Panc1 (cell line): ENCODE results near the gene CNTF. TPM values are rescaled to one million over a fixed set of nuclear protein-coding genes. Genes with fewer than 3 reads are reported as not detected.

Experiments
- ATAC-seq: fragments of 200-7000 bp; cut with Tn5 transposase; 2 replicates; pipeline ENCODE4 v1.9.1; 2020; ENCODE audit warnings: mild to moderate bottlenecking, moderate library complexity
- BruUV-seq: library from RNA; stranded (reverse); fragments of 400-500 nt; replicated peaks from 2 replicates; lab custom pipeline; 2021; lab: Mats Ljungman, UMichigan
- CTCF ChIA-PET: fragments of 300-600 bp; sonication (Branson Sonifier 250); formaldehyde crosslinking; loops from one replicate; lab custom pipeline; 2022; ENCODE audit warnings: antibody characterized with exemption; lab: Charles Lee
- POLR2A ChIA-PET: fragments of 300-600 bp; sonication (Branson Sonifier 250); formaldehyde crosslinking; loops from one replicate; lab custom pipeline; 2022; ENCODE audit warnings: antibody characterized with exemption; lab: Charles Lee
- DNase-seq: peaks from one replicate; pipeline ENCODE4 v3.0.0-alpha.2; 2010; ENCODE audit warnings: low read depth, low spot score
- H3K27ac ChIP-seq: 2 replicates; pipeline ENCODE4 v1.5.1; 2011; ENCODE audit warnings: mild to moderate bottlenecking, low read length, inconsistent platforms
- H3K27me3 ChIP-seq: fragments of 200-500 bp; sonication (Bioruptor generic); 2 replicates; pipeline ENCODE4 v1.6.0; 2014; ENCODE audit warnings: low read length, inconsistent platforms; ENCODE audit not compliant: control insufficient read depth, insufficient read depth
- H3K36me3 ChIP-seq: fragments of 200-500 bp; sonication (Bioruptor generic); 2 replicates; pipeline ENCODE4 v1.5.1; 2014; ENCODE audit warnings: inconsistent platforms, mild to moderate bottlenecking, low read length, moderate library complexity; ENCODE audit not compliant: control insufficient read depth, insufficient read depth
- H3K4me1 ChIP-seq: 2 replicates; pipeline ENCODE4 v1.5.1; 2011; ENCODE audit warnings: inconsistent platforms, mild to moderate bottlenecking, low read length, moderate library complexity; ENCODE audit not compliant: control insufficient read depth, insufficient read depth
- H3K4me3 ChIP-seq, 2 experiments: 2 replicates each; pipeline ENCODE4 v1.5.1; 2011 to 2012; ENCODE audit warnings: low read depth in 2 of 2, low read length in 2 of 2, mild to moderate bottlenecking in 2 of 2, inconsistent platforms in 1 of 2, moderate library complexity in 1 of 2
- H3K9me3 ChIP-seq: fragments of 200-500 bp; sonication (Bioruptor generic); 2 replicates; pipeline ENCODE4 v1.5.1; 2014; ENCODE audit warnings: low read depth, mild to moderate bottlenecking, inconsistent platforms, low read length, moderate library complexity; ENCODE audit not compliant: control insufficient read depth, insufficient read depth
- POLR2AphosphoS5 ChIP-seq: IDR thresholded peaks from 2 replicates; pipeline ENCODE4 v1.6.1; 2012; ENCODE audit warnings: mild to moderate bottlenecking, low read depth, low read length, moderate library complexity
- SIN3A ChIP-seq: IDR thresholded peaks from 2 replicates; pipeline ENCODE4 v1.6.1; 2012; ENCODE audit warnings: low read depth, mild to moderate bottlenecking, low read length, moderate library complexity, borderline replicate concordance; ENCODE audit not compliant: insufficient read depth
- TCF7L2 ChIP-seq: IDR thresholded peaks from 2 replicates; pipeline ENCODE4 v1.6.1; 2011; ENCODE audit warnings: mild to moderate bottlenecking, low read depth, low read length, inconsistent platforms
- in situ Hi-C: cut with HindIII; loops from 2 replicates; pipeline ENCODE4 v1.10.0; 2016; ENCODE audit warnings: low sequenced_read_pairs, low pct_unique_long_range_greater_than_20kb
- intact Hi-C: fragments of 100-400 bp; cut with micrococcal nuclease; formaldehyde crosslinking; loops from one replicate; pipeline ENCODE4 v1.10.0; 2022; ENCODE audit not compliant: unreplicated experiment
- total RNA-seq: library from RNA; stranded (reverse); gene quantifications from one replicate; pipeline ENCODE4 v1.2.1, GENCODE V29; 2021; ENCODE audit not compliant: unreplicated experiment
- TF ChIP-seq, protein P1 (sequence below), 2 experiments: IDR thresholded peaks; 2 replicates each; pipeline ENCODE4 v1.6.1; 2011 to 2012; ENCODE audit warnings: low read depth in 2 of 2, control low read depth in 1 of 2, low read length in 1 of 2, mild to moderate bottlenecking in 1 of 2, moderate library complexity in 1 of 2; ENCODE audit not compliant: insufficient read depth in 1 of 2
- TF ChIP-seq, protein P2 (sequence below): fragments of 450-650 bp; IDR thresholded peaks from 2 replicates; pipeline ENCODE4 v1.5.1; 2017; ENCODE audit warnings: mild to moderate bottlenecking

CNTF gene
- total RNA-seq, 1 experiment from 2014 or later = 3.0 TPM

DNA sequence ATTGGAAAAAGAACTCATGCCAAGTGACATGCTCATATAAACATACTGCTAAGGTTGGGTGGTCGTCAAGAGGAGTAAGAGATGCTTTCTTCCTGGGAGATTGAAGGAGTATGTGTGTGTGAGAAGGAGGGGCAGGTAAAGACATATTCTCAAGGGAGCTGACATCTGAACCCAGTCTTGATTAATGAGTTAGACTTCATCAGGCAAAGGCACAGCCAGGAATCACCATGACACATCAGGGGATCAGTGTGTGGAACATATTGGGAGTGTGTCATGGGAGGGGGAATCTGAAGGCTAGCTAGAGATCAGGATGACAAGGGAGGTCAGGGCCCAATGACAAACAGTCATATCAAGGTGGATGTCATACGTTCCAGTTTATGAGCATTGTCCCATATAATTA, 14.9 kb downstream of the CNTF start:
- in situ Hi-C loops (no loop called here), intact Hi-C loops (no loop called here)
- no peak for ATAC-seq
- Histone ChIP-seq H3K4me3 (no peak overlapping the region), H3K27me3 (0 out of 2 replicates have a peak, but pooled peaks cover under 1% of the 10 kb centered on the region), H3K9me3 (no peaks in the 10 kb centered on the region), H3K36me3 (no peaks in the 10 kb centered on the region), H3K4me1 (no peaks in the 10 kb centered on the region), H3K27ac (no peak overlapping the region)
- ChIA-PET POLR2A (interaction anchor here (0.6 kb wide), 1 partner anchor 175 kb away, joined by 3 read pairs; no protein-coding TSS in a partner anchor), CTCF (no interaction called here)
- no peak for DNase-seq
- TF ChIP-seq POLR2AphosphoS5 (no peak), TCF7L2 (no peak), SIN3A (no peak)
- TF ChIP-seq, protein P1, sequence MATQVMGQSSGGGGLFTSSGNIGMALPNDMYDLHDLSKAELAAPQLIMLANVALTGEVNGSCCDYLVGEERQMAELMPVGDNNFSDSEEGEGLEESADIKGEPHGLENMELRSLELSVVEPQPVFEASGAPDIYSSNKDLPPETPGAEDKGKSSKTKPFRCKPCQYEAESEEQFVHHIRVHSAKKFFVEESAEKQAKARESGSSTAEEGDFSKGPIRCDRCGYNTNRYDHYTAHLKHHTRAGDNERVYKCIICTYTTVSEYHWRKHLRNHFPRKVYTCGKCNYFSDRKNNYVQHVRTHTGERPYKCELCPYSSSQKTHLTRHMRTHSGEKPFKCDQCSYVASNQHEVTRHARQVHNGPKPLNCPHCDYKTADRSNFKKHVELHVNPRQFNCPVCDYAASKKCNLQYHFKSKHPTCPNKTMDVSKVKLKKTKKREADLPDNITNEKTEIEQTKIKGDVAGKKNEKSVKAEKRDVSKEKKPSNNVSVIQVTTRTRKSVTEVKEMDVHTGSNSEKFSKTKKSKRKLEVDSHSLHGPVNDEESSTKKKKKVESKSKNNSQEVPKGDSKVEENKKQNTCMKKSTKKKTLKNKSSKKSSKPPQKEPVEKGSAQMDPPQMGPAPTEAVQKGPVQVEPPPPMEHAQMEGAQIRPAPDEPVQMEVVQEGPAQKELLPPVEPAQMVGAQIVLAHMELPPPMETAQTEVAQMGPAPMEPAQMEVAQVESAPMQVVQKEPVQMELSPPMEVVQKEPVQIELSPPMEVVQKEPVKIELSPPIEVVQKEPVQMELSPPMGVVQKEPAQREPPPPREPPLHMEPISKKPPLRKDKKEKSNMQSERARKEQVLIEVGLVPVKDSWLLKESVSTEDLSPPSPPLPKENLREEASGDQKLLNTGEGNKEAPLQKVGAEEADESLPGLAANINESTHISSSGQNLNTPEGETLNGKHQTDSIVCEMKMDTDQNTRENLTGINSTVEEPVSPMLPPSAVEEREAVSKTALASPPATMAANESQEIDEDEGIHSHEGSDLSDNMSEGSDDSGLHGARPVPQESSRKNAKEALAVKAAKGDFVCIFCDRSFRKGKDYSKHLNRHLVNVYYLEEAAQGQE (IDR thresholded peaks at IDR 0.05; ENCODE audit: insufficient read depth in 1 of 2, low read depth in 2 of 2, low read length in 1 of 2) = no peak
- TF ChIP-seq, protein P2, sequence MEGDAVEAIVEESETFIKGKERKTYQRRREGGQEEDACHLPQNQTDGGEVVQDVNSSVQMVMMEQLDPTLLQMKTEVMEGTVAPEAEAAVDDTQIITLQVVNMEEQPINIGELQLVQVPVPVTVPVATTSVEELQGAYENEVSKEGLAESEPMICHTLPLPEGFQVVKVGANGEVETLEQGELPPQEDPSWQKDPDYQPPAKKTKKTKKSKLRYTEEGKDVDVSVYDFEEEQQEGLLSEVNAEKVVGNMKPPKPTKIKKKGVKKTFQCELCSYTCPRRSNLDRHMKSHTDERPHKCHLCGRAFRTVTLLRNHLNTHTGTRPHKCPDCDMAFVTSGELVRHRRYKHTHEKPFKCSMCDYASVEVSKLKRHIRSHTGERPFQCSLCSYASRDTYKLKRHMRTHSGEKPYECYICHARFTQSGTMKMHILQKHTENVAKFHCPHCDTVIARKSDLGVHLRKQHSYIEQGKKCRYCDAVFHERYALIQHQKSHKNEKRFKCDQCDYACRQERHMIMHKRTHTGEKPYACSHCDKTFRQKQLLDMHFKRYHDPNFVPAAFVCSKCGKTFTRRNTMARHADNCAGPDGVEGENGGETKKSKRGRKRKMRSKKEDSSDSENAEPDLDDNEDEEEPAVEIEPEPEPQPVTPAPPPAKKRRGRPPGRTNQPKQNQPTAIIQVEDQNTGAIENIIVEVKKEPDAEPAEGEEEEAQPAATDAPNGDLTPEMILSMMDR = no peak
- BruUV-seq = no TSS peak

DNA sequence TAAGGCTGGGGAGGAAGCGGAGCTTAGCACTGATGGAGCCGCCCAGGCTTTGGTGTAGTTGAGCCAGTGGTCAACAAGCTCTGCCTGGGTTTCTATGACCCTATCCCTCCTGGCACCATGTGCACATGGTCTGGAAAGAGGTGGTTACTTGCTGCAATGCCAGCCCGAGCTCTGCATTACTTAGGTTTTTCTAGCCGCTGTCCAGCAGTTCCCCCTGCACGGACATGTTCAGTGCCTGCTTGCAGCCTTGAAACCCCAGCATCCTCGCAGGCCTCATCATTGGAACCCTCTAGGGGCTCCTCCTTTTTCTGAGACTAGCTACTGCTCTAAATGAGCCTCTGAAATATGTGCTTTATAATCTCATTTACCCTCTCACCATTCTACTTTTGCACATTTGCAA, 16.6 kb downstream of the CNTF start:
- ATAC-seq = no peak
- BruUV-seq = no TSS peak

More for the DNA sequence above, 16.6 kb downstream of the CNTF start:
- Histone ChIP-seq H3K27ac (no peak overlapping the region), H3K27me3 (0 out of 2 replicates have a peak, but pooled peaks cover 2% of the 10 kb centered on the region), H3K36me3 (no peaks in the 10 kb centered on the region), H3K9me3 (no peaks in the 10 kb centered on the region), H3K4me3 (no peak overlapping the region), H3K4me1 (no peaks in the 10 kb centered on the region)
- in situ Hi-C loops (no loop called here), intact Hi-C loops (no loop called here)
- POLR2A ChIA-PET = no interaction called here
- CTCF ChIA-PET = no interaction called here
- no peak for TF ChIP-seq TCF7L2
- TF ChIP-seq, protein P1 (IDR thresholded peaks at IDR 0.05; ENCODE audit: insufficient read depth in 1 of 2, low read depth in 2 of 2, low read length in 1 of 2) = peak; percentile 45 to 49; a peak in 2 of 4 replicates
- DNase-seq = no peak
